Measurements from ENCODE around the gene MSL3. TPM values are rescaled to one million over a fixed set of nuclear protein-coding genes. Genes with fewer than 3 reads are reported as not detected.
A peak's percentile ranks its signal among the peaks of the same experiment; 100 is the strongest.

MSL3 gene
- total and polyA plus RNA-seq, 2 of the 13 experiments (the other 11 are each of a cell fraction or from before 2014, with no cell fraction given) = 7.6 to 10.2 TPM

GRCh38 chrX:11755724-11756123 lies 2.3 kb upstream of the MSL3 start (continued):
- peak; percentile 95 for TF ChIP-seq RERE (CRISPR knock-in tag; IDR thresholded peaks at IDR 0.05; ENCODE audit: low read depth)
- peak; percentile 97 for TF ChIP-seq SP5 (CRISPR knock-in tag; IDR thresholded peaks at IDR 0.05; ENCODE audit: borderline replicate concordance, low read depth)
- no peak for TF ChIP-seq CREB1 (IDR thresholded peaks at IDR 0.05)
- TF ChIP-seq CREB1 (CRISPR knock-in tag; IDR thresholded peaks at IDR 0.05) = peak; percentile 46; the same call in 1 of the 2 replicates
- TF ChIP-seq GABPB1 (CRISPR knock-in tag; IDR thresholded peaks at IDR 0.05) = no peak
- TF ChIP-seq ARID3A (IDR thresholded peaks at IDR 0.05; ENCODE audit: low read depth, low read length) = peak; percentile 27; the same call in 1 of the 2 replicates
- TF ChIP-seq HINFP (CRISPR knock-in tag; IDR thresholded peaks at IDR 0.05; ENCODE audit: low read depth) = no peak
- 0 out of 2 replicates have a peak, but pooled peaks have one; percentile 24 for TF ChIP-seq ZBTB14 (CRISPR knock-in tag; IDR thresholded peaks at IDR 0.05)
- TF ChIP-seq KDM3A (CRISPR knock-in tag; IDR thresholded peaks at IDR 0.05; ENCODE audit: low read depth) = no peak
- TF ChIP-seq ARNT2 (CRISPR knock-in tag; IDR thresholded peaks at IDR 0.05; ENCODE audit: low read depth) = no peak
- TF ChIP-seq ZNF512 (CRISPR knock-in tag; IDR thresholded peaks at IDR 0.05) = no peak
- TF ChIP-seq PCBP2 (optimal IDR thresholded peaks at IDR 0.05; ENCODE audit: low read depth, low read length, poor library complexity, severe bottlenecking) = no peak
- peak; percentile 75; the same call in 1 of the 2 replicates for TF ChIP-seq HMG20B (CRISPR knock-in tag; conservative IDR thresholded peaks at IDR 0.05)
- no peak for TF ChIP-seq ZNF790 (CRISPR knock-in tag; IDR thresholded peaks at IDR 0.05; ENCODE audit: borderline replicate concordance)
- TF ChIP-seq SOX5 (CRISPR knock-in tag; IDR thresholded peaks at IDR 0.05; ENCODE audit: borderline replicate concordance) = peak; percentile 76; the same call in 1 of the 2 replicates
- peak; percentile 93 for TF ChIP-seq HHEX (CRISPR knock-in tag; IDR thresholded peaks at IDR 0.05)
- TF ChIP-seq PAF1 (CRISPR knock-in tag; IDR thresholded peaks at IDR 0.05) = no peak
- peak; percentile 68; the same call in 1 of the 2 replicates for TF ChIP-seq NR2F2 (IDR thresholded peaks at IDR 0.05; ENCODE audit: borderline replicate concordance, low read depth)
- no peak for TF ChIP-seq SMAD9 (CRISPR knock-in tag; IDR thresholded peaks at IDR 0.05)
- no peak for TF ChIP-seq RNF2 (conservative IDR thresholded peaks at IDR 0.05; ENCODE audit: low read depth)
- no peak for TF ChIP-seq KDM1A (CRISPR knock-in tag; IDR thresholded peaks at IDR 0.05)
